Esophagus squamous epithelium (tissue), 5 donors: ENCODE results near the gene STARD3. TPM values are rescaled to one million over a fixed set of nuclear protein-coding genes. Genes with fewer than 3 reads are reported as not detected.
A peak's percentile ranks its signal among the peaks of the same experiment; 100 is the strongest.

Source experiments
- DNase-seq: peaks from one replicate; lab custom pipeline; 2025; lab: John Stamatoyannopoulos, UW
- H3K27ac ChIP-seq, 4 donors: fragments of 200-600 bp; sonication (generic); one replicate each; pipeline ENCODE4 v1.5.1; 2016 to 2019; ENCODE audit warnings: mild to moderate bottlenecking in 1 of 4
- H3K27me3 ChIP-seq, 4 donors: fragments of 200-600 bp; sonication (generic); 1 replicate in 3 of 4; 2 replicates in 1 of 4; pipeline versions ENCODE4 v1.5.1 to v1.6.0; 2017 to 2021; ENCODE audit warnings: antibody characterized with exemption in 1 of 4
- H3K36me3 ChIP-seq, 3 donors: fragments of 200-600 bp; sonication (generic); one replicate each; pipeline ENCODE4 v1.5.1; 2016 to 2019
- H3K4me1 ChIP-seq, 3 donors: fragments of 200-600 bp; sonication (generic); one replicate each; pipeline ENCODE4 v1.5.1; 2017 to 2019
- H3K4me3 ChIP-seq, 4 donors: fragments of 200-600 bp; sonication (generic); 1 replicate in 3 of 4; 2 replicates in 1 of 4; pipeline ENCODE4 v1.5.1; 2016 to 2019; ENCODE audit warnings: mild to moderate bottlenecking in 2 of 4, moderate library complexity in 1 of 4
- H3K9me3 ChIP-seq, 3 donors: fragments of 200-600 bp; sonication (generic); one replicate each; pipeline ENCODE4 v1.5.1; 2016 to 2019
- CTCF ChIP-seq, 6 experiments: fragments of 450-650 bp in 4 of 6; fragments of 200-600 bp in 2 of 6; sonication (generic) in 2 of 6; IDR thresholded peaks; one replicate each; pipeline ENCODE4 v1.5.1; 2016 to 2019; ENCODE audit warnings: antibody characterized with exemption in 6 of 6, mild to moderate bottlenecking in 4 of 6, moderate library complexity in 4 of 6
- POLR2A ChIP-seq, 4 donors: fragments of 450-650 bp; IDR thresholded peaks; one replicate each; pipeline ENCODE4 v1.6.1; 2017; ENCODE audit warnings: antibody characterized with exemption in 4 of 4, mild to moderate bottlenecking in 4 of 4, moderate library complexity in 3 of 4
- WGBS, 2 donors: methylation state at CpG; one replicate each; pipeline ENCODE4 v1.1.5; 2018; 5-methylcytosine and 5-hydroxymethylcytosine counted together
- intact Hi-C: fragments of 100-400 bp; cut with DNase I; formaldehyde crosslinking; loops from one replicate; pipeline ENCODE4 v1.15.0; 2022
- total RNA-seq, 4 donors: library from RNA; depleted of rRNA; stranded (reverse); fragments of >200 nt; gene quantifications; one replicate each; pipeline ENCODE4 v1.1.0, GENCODE V29; 2016
- donor health status: DM: yes; HTN: yes; CAD: no.

The STARD3 gene
- total RNA-seq, 4 donors from 2014 or later: 27.3 to 46.7 (median 33.4) TPM

- no peaks in the 10 kb centered on the region for H3K9me3 ChIP-seq
- 62 to 66% methylated on average over 4 of the region's 4 CpGs for WGBS, 2 donors
- intact Hi-C loops: no loop called here
- H3K27ac ChIP-seq: peak overlapping the region; percentile 89 to 97 (median 96)
- TF ChIP-seq CTCF (IDR thresholded peaks at IDR 0.05): no peak
- no peak for TF ChIP-seq POLR2A (IDR thresholded peaks at IDR 0.05)
- peaks cover 43 to 78% (median 54%) of the 10 kb centered on the region in 3 donors for H3K4me1 ChIP-seq
- H3K4me3 ChIP-seq: peak overlapping the region; percentile 83 to 92 (median 88)
- no peak for DNase-seq
- H3K27me3 ChIP-seq: peaks cover 0 to 21% (median 0%) of the 10 kb centered on the region in 4 donors
- peaks cover 0 to 3% (median 0%) of the 10 kb centered on the region in 3 donors for H3K36me3 ChIP-seq
These were observed 65.0 kb downstream of the STARD3 start for GRCh38 chr17:39701784-39702422.

- no peak for TF ChIP-seq CTCF (IDR thresholded peaks at IDR 0.05)
- TF ChIP-seq POLR2A (IDR thresholded peaks at IDR 0.05): no peak
- DNase-seq: no peak
- Histone ChIP-seq H3K27me3 (peaks cover 0 to 21% (median 0%) of the 10 kb centered on the region in 4 donors), H3K4me1 (peaks cover 43 to 91% (median 56%) of the 10 kb centered on the region in 3 donors), H3K36me3 (peaks cover 6 to 16% (median 6%) of the 10 kb centered on the region in 3 donors), H3K9me3 (no peaks in the 10 kb centered on the region), H3K4me3 (peak overlapping the region in 1 of 4 donors; percentile 92), H3K27ac (peak overlapping the region; percentile 86 to 97 (median 92))
- 59 to 63% methylated on average over 7 to 10 of the region's 12 CpGs for WGBS, 2 donors
- intact Hi-C loops: no loop called here
These were observed 66.3 kb downstream of the STARD3 start for GRCh38 chr17:39702901-39703893.

- intact Hi-C loops: no loop called here
- WGBS, 2 donors: 89 to 95% methylated on average over 3 to 5 of the region's 5 CpGs
- H3K4me3 ChIP-seq: no peak overlapping the region
These were observed 67.0 kb downstream of the STARD3 start for GRCh38 chr17:39703913-39704312.

GRCh38 chr17:39704821-39705551, 68.0 kb downstream of the STARD3 start:
- peaks cover 19 to 34% (median 22%) of the 10 kb centered on the region in 3 donors for H3K36me3 ChIP-seq
- no peaks in the 10 kb centered on the region for H3K9me3 ChIP-seq
- intact Hi-C loops: no loop called here
- H3K27me3 ChIP-seq: peaks cover 0 to 15% (median 0%) of the 10 kb centered on the region in 4 donors
- peak overlapping the region; percentile 86 to 97 (median 92) for H3K27ac ChIP-seq
- H3K4me3 ChIP-seq: peak overlapping the region in 3 of 4 donors; percentile 23 to 30 (median 26)
- TF ChIP-seq POLR2A (IDR thresholded peaks at IDR 0.05) (no peak), CTCF (IDR thresholded peaks at IDR 0.05) (peak in 5 of 6 experiments; percentile 32 to 70 (median 67))
- DNase-seq: no peak
- H3K4me1 ChIP-seq: peaks cover 36 to 81% (median 51%) of the 10 kb centered on the region in 3 donors
- 13 to 51% methylated on average over 3 to 4 of the region's 11 CpGs for WGBS, 2 donors

More at GRCh38 chr17:39703913-39704312, 67.0 kb downstream of the STARD3 start:
- H3K36me3 ChIP-seq: peaks cover 12 to 23% (median 13%) of the 10 kb centered on the region in 3 donors
- H3K9me3 ChIP-seq: no peaks in the 10 kb centered on the region
- TF ChIP-seq CTCF (IDR thresholded peaks at IDR 0.05) (no peak), POLR2A (IDR thresholded peaks at IDR 0.05) (no peak)
- H3K27me3 ChIP-seq: peaks cover 0 to 21% (median 0%) of the 10 kb centered on the region in 4 donors
- H3K27ac ChIP-seq: peak overlapping the region; percentile 86 to 97 (median 92)
- DNase-seq: no peak
- H3K4me1 ChIP-seq: peaks cover 43 to 89% (median 56%) of the 10 kb centered on the region in 3 donors
